Measurements from ENCODE around the gene BLACAT1.

The BLACAT1 gene

GRCh38 chr1:205493241-205494085, 37.6 kb upstream of the BLACAT1 start:
- no peak for TF ChIP-seq CTCF (IDR thresholded peaks at IDR 0.05; ENCODE audit: borderline replicate concordance, control extremely low read depth, extremely low read depth, insufficient read depth, missing control alignments)
- in situ Hi-C loops (cut with MboI; ENCODE audit: low sequenced_read_pairs, unreplicated experiment), result no loop called here
- DNase-seq (ENCODE audit: low spot score), result no peak

- in situ Hi-C loops (cut with MboI; ENCODE audit: low sequenced_read_pairs, unreplicated experiment), result no loop called here
- DNase-seq (ENCODE audit: low spot score), result no peak
- no peak for TF ChIP-seq CTCF (IDR thresholded peaks at IDR 0.05; ENCODE audit: borderline replicate concordance, control extremely low read depth, extremely low read depth, insufficient read depth, missing control alignments)
These were observed 36.9 kb upstream of the BLACAT1 start for GRCh38 chr1:205492774-205493173.

GRCh38 chr1:205492201-205492667, 36.4 kb upstream of the BLACAT1 start:
- TF ChIP-seq CTCF (IDR thresholded peaks at IDR 0.05; ENCODE audit: borderline replicate concordance, control extremely low read depth, extremely low read depth, insufficient read depth, missing control alignments), result no peak
- in situ Hi-C loops (cut with MboI; ENCODE audit: low sequenced_read_pairs, unreplicated experiment), result no loop called here
- DNase-seq (ENCODE audit: low spot score), result no peak

GRCh38 chr1:205491794-205492193, 35.9 kb upstream of the BLACAT1 start:
- TF ChIP-seq CTCF (IDR thresholded peaks at IDR 0.05; ENCODE audit: borderline replicate concordance, control extremely low read depth, extremely low read depth, insufficient read depth, missing control alignments), result no peak
- in situ Hi-C loops (cut with MboI; ENCODE audit: low sequenced_read_pairs, unreplicated experiment), result no loop called here
- DNase-seq (ENCODE audit: low spot score), result no peak

- peak; percentile 79 for TF ChIP-seq CTCF (IDR thresholded peaks at IDR 0.05; ENCODE audit: borderline replicate concordance, control extremely low read depth, extremely low read depth, insufficient read depth, missing control alignments)
- in situ Hi-C loops (cut with MboI; ENCODE audit: low sequenced_read_pairs, unreplicated experiment), result loop anchor here (10.0 kb wide), 1 partner anchor 133 kb away; the partner anchor contains the start of gene KLHDC8A
- DNase-seq (ENCODE audit: low spot score), result peak; percentile 82
These were observed 32.4 kb upstream of the BLACAT1 start for GRCh38 chr1:205488074-205488723.

GRCh38 chr1:205486258-205486657, 30.4 kb upstream of the BLACAT1 start:
- in situ Hi-C loops (cut with MboI; ENCODE audit: low sequenced_read_pairs, unreplicated experiment), result loop anchor here (10.0 kb wide), 1 partner anchor 131 kb away; the partner anchor contains the start of gene KLHDC8A
- no peak for TF ChIP-seq CTCF (IDR thresholded peaks at IDR 0.05; ENCODE audit: borderline replicate concordance, control extremely low read depth, extremely low read depth, insufficient read depth, missing control alignments)
- DNase-seq (ENCODE audit: low spot score), result no peak

All from GM13976 (cell line).